DOHH2 (cell line): ENCODE results near the gene RHBDL3.

Source experiments
- H3F3A ChIP-seq: fragments of 200-600 bp; sonication (generic), shearing (Covaris generic); 2 replicates; pipeline ENCODE4 v1.6.0; 2016; ENCODE audit warnings: antibody characterized with exemption, mild to moderate bottlenecking; ENCODE audit not compliant: control insufficient read depth, insufficient read depth
- H3K27ac ChIP-seq: fragments of 200-600 bp; sonication (generic); 2 replicates; pipeline ENCODE4 v1.5.1; 2014; ENCODE audit warnings: low read depth, mild to moderate bottlenecking, low read length, moderate library complexity
- H3K27me3 ChIP-seq: fragments of 200-600 bp; sonication (generic); 2 replicates; pipeline ENCODE4 v1.6.1; 2014; ENCODE audit warnings: mild to moderate bottlenecking, low read length, mixed read lengths; ENCODE audit not compliant: control insufficient read depth
- H3K36me3 ChIP-seq: fragments of 200-600 bp; sonication (generic); 2 replicates; pipeline ENCODE4 v1.6.1; 2014; ENCODE audit warnings: mild to moderate bottlenecking, low read length, moderate library complexity, mixed read lengths; ENCODE audit not compliant: control insufficient read depth
- H3K4me1 ChIP-seq: fragments of 200-600 bp; sonication (generic); 2 replicates; pipeline ENCODE4 v1.6.1; 2014; ENCODE audit warnings: mild to moderate bottlenecking, low read length, mixed read lengths; ENCODE audit not compliant: control insufficient read depth
- H3K4me2 ChIP-seq: fragments of 200-600 bp; sonication (generic); 2 replicates; pipeline ENCODE4 v1.6.0; 2014; ENCODE audit warnings: mild to moderate bottlenecking, low read length, moderate library complexity
- H3K4me3 ChIP-seq: fragments of 200-600 bp; sonication (generic); 2 replicates; pipeline ENCODE4 v1.5.1; 2014; ENCODE audit warnings: mild to moderate bottlenecking, low read length, mixed read lengths
- H3K79me2 ChIP-seq: fragments of 200-600 bp; sonication (generic); 2 replicates; pipeline ENCODE4 v1.6.1; 2014; ENCODE audit warnings: mild to moderate bottlenecking, low read length, mixed read lengths; ENCODE audit not compliant: control insufficient read depth
- H3K9me2 ChIP-seq: fragments of 200-600 bp; sonication (generic); replicated peaks from 2 replicates; pipeline ENCODE4 v1.6.1; 2014; ENCODE audit warnings: mild to moderate bottlenecking, low read length, mixed read lengths; ENCODE audit not compliant: control insufficient read depth
- H3K9me3 ChIP-seq: fragments of 200-600 bp; sonication (generic); 2 replicates; pipeline ENCODE4 v1.6.1; 2014; ENCODE audit warnings: antibody characterized with exemption, low read length, mixed read lengths; ENCODE audit not compliant: control insufficient read depth, insufficient read depth
- H4K20me1 ChIP-seq: fragments of 200-600 bp; sonication (generic); 2 replicates; pipeline ENCODE4 v1.6.0; 2014; ENCODE audit warnings: low read depth, mild to moderate bottlenecking, antibody characterized with exemption, low read length, moderate library complexity; ENCODE audit not compliant: control insufficient read depth, insufficient read depth
- EZH2phosphoT487 ChIP-seq: fragments of 200-600 bp; sonication (generic); IDR thresholded peaks from 2 replicates; pipeline ENCODE4 v1.6.1; 2017; ENCODE audit warnings: borderline replicate concordance, mild to moderate bottlenecking, antibody characterized with exemption, low read length, moderate library complexity, mixed read lengths
- TF ChIP-seq, protein P1 (sequence below): fragments of 200-600 bp; sonication (generic); IDR thresholded peaks from one replicate; pipeline ENCODE4 v1.5.1; 2014; ENCODE audit warnings: antibody characterized with exemption, mild to moderate bottlenecking, low read depth, low read length; ENCODE audit not compliant: poor library complexity, severe bottlenecking

RHBDL3 gene

DNA sequence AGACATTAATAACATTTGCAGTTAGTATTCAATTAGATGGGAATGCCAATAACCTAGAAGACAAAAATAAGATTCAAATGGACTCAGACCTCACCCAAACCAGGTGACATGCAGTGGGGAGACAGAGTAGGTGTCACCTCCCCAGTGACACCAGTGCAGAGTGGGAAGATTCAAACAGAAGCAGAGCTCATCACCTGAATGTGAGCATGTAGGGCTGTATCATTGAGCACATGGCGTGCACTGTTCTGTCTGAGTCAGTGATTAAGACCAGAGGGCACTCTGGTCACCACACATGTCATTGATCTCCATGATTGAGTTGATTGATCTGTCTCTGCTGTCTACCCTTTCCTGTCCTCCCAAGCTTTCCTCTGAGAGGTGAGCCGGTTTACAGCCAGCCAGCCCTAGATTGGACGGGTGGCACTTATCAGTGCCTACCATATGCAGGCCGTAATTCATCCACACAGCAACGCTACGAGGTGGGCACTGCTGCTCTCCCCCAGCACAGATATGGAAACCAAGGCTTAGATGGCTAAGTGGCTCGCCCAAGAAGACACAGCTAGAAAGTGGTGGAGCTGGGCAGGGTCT lies 34.0 kb downstream of the RHBDL3 start:
- H3F3A ChIP-seq: no peaks in the 10 kb centered on the region
- H3K4me2 ChIP-seq: no peak overlapping the region
- TF ChIP-seq, protein P1, sequence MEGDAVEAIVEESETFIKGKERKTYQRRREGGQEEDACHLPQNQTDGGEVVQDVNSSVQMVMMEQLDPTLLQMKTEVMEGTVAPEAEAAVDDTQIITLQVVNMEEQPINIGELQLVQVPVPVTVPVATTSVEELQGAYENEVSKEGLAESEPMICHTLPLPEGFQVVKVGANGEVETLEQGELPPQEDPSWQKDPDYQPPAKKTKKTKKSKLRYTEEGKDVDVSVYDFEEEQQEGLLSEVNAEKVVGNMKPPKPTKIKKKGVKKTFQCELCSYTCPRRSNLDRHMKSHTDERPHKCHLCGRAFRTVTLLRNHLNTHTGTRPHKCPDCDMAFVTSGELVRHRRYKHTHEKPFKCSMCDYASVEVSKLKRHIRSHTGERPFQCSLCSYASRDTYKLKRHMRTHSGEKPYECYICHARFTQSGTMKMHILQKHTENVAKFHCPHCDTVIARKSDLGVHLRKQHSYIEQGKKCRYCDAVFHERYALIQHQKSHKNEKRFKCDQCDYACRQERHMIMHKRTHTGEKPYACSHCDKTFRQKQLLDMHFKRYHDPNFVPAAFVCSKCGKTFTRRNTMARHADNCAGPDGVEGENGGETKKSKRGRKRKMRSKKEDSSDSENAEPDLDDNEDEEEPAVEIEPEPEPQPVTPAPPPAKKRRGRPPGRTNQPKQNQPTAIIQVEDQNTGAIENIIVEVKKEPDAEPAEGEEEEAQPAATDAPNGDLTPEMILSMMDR: no peak
- TF ChIP-seq EZH2phosphoT487: no peak
- no peaks in the 10 kb centered on the region for H4K20me1 ChIP-seq
- H3K79me2 ChIP-seq: no peaks in the 10 kb centered on the region
- no peaks in the 10 kb centered on the region for H3K36me3 ChIP-seq
- H3K9me3 ChIP-seq: no peaks in the 10 kb centered on the region
- H3K27ac ChIP-seq: no peak overlapping the region
- H3K9me2 ChIP-seq: no peaks in the 10 kb centered on the region
- H3K4me1 ChIP-seq: peaks cover 23% of the 10 kb centered on the region
- no peaks in the 10 kb centered on the region for H3K27me3 ChIP-seq
- no peak overlapping the region for H3K4me3 ChIP-seq

DNA sequence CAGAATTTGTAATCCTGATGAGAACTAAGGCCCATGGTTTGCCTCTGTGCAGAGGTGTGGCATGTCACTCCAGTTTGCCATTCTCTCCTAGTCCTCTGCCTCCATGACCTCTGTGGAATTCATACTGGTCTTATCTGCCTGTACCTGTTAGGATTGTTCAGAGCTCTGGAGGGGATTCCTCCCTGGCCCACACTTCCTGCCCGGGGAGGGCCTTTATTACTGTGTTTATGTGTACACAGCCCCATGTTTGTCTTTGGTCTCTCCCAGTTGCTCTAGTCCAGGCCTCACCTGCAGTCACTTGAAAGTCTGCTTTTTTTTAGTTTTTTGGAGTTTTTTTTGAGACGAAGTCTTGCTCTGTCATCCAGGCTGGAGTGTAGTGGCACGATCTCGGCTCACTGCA lies 36.4 kb downstream of the RHBDL3 start:
- TF ChIP-seq EZH2phosphoT487: no peak
- TF ChIP-seq, protein P1: no peak
- Histone ChIP-seq H3K36me3 (no peaks in the 10 kb centered on the region), H3K9me2 (no peaks in the 10 kb centered on the region), H3K9me3 (no peaks in the 10 kb centered on the region), H3K4me3 (no peak overlapping the region), H3K4me2 (no peak overlapping the region), H3K79me2 (no peaks in the 10 kb centered on the region), H4K20me1 (no peaks in the 10 kb centered on the region), H3K4me1 (peaks cover 18% of the 10 kb centered on the region), H3K27me3 (no peaks in the 10 kb centered on the region), H3K27ac (no peak overlapping the region), H3F3A (peaks cover under 1% of the 10 kb centered on the region; the same call in 1 of the 2 replicates)

DNA sequence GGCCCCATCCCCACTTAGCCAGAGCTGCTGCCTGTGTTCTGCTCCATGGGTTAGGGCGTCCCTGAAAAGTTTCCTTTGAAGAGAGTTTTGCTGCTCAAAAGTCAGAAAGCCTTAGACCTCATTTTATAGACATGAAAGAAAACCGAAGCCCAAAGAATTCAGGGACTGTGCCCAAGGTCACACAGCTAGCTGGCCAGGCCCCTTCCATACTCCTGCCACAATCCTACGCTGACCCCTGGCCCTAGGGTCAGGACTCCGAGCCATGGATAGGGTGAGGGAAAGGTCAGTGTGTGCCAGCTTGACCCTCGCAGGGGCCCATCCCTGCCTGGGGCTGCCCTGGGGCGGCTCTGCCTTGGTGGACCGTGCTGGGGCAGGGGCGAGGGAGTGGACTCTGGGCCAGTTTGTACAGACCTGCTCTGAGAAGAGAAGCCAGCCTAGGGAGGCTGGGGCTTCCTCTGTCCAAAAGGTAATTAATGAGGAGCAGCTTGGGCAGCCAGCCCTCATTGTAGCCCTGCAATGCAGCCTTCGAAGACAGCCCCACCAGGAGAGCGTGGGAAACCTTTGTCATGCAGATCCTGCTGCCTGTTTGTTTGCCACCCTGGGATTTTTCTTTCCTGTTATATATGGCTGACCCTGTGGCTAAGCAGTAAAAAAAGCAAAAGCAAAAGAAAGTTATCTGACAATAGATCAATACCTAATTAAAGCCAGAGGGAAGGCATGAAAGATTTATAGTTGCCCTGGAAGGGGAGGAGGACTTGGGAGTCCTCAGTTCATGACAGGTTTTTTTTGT lies 37.4 kb downstream of the RHBDL3 start:
- Histone ChIP-seq H3K36me3 (no peaks in the 10 kb centered on the region), H3K4me3 (no peak overlapping the region), H3K79me2 (no peaks in the 10 kb centered on the region), H3K9me3 (no peaks in the 10 kb centered on the region), H3K4me2 (no peak overlapping the region), H3K27ac (no peak overlapping the region), H3K4me1 (peaks cover 27% of the 10 kb centered on the region), H3K27me3 (no peaks in the 10 kb centered on the region), H3K9me2 (no peaks in the 10 kb centered on the region), H4K20me1 (no peaks in the 10 kb centered on the region), H3F3A (peaks cover 3% of the 10 kb centered on the region; the same call in 1 of the 2 replicates)
- TF ChIP-seq, protein P1: no peak
- no peak for TF ChIP-seq EZH2phosphoT487
